ENCODE results near the gene AQP10. TPM values are rescaled to one million over a fixed set of nuclear protein-coding genes. Genes with fewer than 3 reads are reported as not detected.

AQP10 gene
- total RNA-seq, 4 donors from 2014 or later = 0.21 TPM; not detected in 3

DNA sequence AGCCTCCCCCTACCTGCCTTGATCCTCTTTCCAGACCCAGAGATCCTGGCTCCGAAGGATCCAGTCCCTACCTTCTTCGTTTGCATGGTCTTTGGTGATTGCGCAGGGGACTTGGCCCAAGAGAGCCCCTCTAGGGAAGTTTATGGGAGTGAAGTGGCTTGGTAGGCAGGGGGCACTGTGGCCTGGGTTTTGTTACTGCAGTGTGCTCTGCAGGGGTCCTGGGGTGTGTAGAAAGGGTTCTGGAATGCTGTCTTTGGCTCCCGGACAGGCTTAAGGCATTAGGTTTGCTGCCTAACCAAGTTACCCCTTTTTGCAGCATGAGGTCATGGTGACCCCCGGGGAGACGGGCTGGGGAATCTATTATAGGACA lies 8.2 kb downstream of the AQP10 start:
- TF ChIP-seq, protein P1, sequence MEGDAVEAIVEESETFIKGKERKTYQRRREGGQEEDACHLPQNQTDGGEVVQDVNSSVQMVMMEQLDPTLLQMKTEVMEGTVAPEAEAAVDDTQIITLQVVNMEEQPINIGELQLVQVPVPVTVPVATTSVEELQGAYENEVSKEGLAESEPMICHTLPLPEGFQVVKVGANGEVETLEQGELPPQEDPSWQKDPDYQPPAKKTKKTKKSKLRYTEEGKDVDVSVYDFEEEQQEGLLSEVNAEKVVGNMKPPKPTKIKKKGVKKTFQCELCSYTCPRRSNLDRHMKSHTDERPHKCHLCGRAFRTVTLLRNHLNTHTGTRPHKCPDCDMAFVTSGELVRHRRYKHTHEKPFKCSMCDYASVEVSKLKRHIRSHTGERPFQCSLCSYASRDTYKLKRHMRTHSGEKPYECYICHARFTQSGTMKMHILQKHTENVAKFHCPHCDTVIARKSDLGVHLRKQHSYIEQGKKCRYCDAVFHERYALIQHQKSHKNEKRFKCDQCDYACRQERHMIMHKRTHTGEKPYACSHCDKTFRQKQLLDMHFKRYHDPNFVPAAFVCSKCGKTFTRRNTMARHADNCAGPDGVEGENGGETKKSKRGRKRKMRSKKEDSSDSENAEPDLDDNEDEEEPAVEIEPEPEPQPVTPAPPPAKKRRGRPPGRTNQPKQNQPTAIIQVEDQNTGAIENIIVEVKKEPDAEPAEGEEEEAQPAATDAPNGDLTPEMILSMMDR (IDR thresholded peaks at IDR 0.05) = peak in 2 of 5 experiments; percentile 13 to 15
- no peak for TF ChIP-seq POLR2A (IDR thresholded peaks at IDR 0.05)
- WGBS, 2 donors = 37 to 54% methylated on average over 6 of the region's 6 CpGs
- no peak for DNase-seq (ENCODE audit: low spot score in 2 of 2)
- Histone ChIP-seq H3K4me1 (peaks cover 0 to 61% (median 32%) of the 10 kb centered on the region in 4 donors), H3K27me3 (no peaks in the 10 kb centered on the region), H3K27ac (peak overlapping the region; percentile 79 to 99 (median 89)), H3K4me3 (peak overlapping the region; percentile 39 to 65 (median 50)), H3K36me3 (peaks cover 0 to 44% (median 11%) of the 10 kb centered on the region in 3 donors), H3K9me3 (no peaks in the 10 kb centered on the region)

DNA sequence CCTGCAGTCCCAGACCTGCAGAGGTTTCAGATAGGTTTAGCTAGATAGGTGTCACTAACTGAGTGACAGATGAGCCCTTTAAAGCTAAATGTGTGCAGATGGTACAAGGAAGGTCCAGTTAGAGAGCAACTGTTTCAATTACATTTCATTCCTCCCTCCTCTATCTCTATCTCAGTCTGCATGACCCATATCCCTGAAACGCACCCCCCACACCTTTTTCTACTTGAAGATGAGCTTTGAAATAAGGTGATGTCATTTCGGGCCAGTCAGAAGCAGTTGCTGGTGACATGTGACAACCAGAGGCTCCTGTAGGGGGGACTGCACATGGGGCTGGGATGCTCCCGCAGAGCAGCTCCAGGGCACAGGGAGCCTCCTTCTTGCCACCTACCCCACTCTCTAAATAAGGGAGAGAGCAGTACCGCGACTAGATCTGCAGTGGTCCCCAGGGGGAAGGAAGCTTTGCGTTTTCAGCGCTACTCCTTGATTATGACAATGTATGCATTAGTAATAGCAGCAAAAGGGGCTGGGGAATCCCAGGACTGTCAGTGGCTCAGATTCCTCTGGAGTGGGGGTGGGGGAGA lies 8.7 kb downstream of the AQP10 start:
- Histone ChIP-seq H3K4me1 (peaks cover 0 to 61% (median 36%) of the 10 kb centered on the region in 4 donors), H3K27ac (peak overlapping the region; percentile 79 to 99 (median 89)), H3K27me3 (no peaks in the 10 kb centered on the region), H3K4me3 (peak overlapping the region in 1 of 4 donors; percentile 65), H3K9me3 (no peaks in the 10 kb centered on the region), H3K36me3 (peaks cover 0 to 47% (median 11%) of the 10 kb centered on the region in 3 donors)
- no peak for DNase-seq (ENCODE audit: low spot score in 2 of 2)
- WGBS, 2 donors = 71 to 76% methylated on average over 7 of the region's 7 CpGs
- TF ChIP-seq, protein P1 (IDR thresholded peaks at IDR 0.05) = no peak
- TF ChIP-seq EP300 (IDR thresholded peaks at IDR 0.05) (no peak), POLR2A (IDR thresholded peaks at IDR 0.05) (no peak)

DNA sequence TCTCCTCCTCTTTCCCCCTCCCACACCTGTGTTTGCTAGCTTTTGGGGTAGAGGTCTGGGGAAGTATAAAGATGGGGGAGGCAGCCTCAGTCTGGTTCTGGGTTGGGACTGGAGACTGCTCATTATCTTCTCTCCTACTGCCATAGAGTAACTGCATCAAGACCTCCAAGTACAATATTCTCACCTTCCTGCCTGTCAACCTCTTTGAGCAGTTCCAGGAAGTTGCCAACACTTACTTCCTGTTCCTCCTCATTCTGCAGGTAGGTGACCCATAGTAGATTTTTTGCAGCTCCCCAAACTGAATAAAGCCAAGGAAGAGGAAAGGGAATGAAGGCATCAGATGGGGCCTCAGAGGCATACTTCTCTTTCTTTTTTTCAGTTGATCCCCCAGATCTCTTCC lies 9.8 kb downstream of the AQP10 start:
- H3K27ac ChIP-seq = peak overlapping the region in 1 of 4 donors; percentile 99
- TF ChIP-seq, protein P1 (IDR thresholded peaks at IDR 0.05) = no peak
- TF ChIP-seq POLR2A (IDR thresholded peaks at IDR 0.05) (no peak), EP300 (IDR thresholded peaks at IDR 0.05) (no peak)
- H3K4me3 ChIP-seq = no peak overlapping the region
- H3K27me3 ChIP-seq = no peaks in the 10 kb centered on the region
- H3K36me3 ChIP-seq = peaks cover 0 to 47% (median 11%) of the 10 kb centered on the region in 3 donors
- H3K9me3 ChIP-seq = no peaks in the 10 kb centered on the region
- no peak for DNase-seq (ENCODE audit: low spot score in 2 of 2)
- peaks cover 0 to 67% (median 43%) of the 10 kb centered on the region in 4 donors for H3K4me1 ChIP-seq

DNA sequence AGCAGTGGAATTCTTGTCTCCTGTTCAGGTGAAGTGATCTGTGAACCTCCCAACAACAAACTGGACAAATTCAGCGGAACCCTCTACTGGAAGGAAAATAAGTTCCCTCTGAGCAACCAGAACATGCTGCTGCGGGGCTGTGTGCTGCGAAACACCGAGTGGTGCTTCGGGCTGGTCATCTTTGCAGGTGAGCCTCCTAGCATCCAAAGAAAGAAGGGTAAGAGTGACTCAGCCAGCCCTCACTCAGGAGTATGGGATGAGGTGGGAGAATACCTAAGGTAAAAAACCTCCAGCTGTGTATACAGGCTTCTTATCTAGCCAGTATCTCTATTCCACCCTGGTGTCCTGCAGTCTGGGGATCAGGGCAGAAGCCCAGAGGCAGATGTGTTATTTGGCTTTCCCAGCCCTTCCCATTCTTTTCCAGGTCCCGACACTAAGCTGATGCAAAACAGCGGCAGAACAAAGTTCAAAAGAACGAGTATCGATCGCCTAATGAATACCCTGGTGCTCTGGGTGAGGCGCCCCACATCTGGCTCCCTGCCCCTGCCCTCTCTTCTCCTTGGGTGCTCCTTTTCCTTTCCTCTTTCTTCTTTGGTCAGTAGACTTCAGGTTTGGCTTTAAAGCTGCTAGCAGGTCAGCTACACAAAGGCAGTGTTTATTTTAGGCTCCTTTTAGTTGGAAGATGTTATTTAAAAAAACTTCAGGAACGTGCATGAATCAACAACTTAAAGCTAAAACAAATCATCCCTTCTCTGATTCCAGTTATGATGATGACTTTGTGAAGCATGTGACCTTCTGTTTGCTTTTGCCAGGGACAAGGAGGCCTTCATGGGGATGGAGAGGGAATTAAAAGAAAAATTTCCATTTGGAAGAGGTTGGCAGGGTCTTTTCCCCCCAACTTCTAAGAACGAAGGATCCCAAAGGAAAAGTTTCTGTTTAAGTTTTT lies 13.5 kb downstream of the AQP10 start:
- no peak for DNase-seq (ENCODE audit: low spot score in 2 of 2)
- Histone ChIP-seq H3K4me3 (no peak overlapping the region), H3K36me3 (peaks cover 3 to 72% (median 11%) of the 10 kb centered on the region in 3 donors), H3K27me3 (no peaks in the 10 kb centered on the region), H3K27ac (peak overlapping the region; percentile 44 to 82 (median 72)), H3K9me3 (no peaks in the 10 kb centered on the region), H3K4me1 (peaks cover 0 to 36% (median 17%) of the 10 kb centered on the region in 4 donors)
- WGBS, 2 donors = 45 to 49% methylated on average over 13 of the region's 13 CpGs
- TF ChIP-seq, protein P1 (IDR thresholded peaks at IDR 0.05) = no peak
- no peak for TF ChIP-seq EP300 (IDR thresholded peaks at IDR 0.05)
- no peak for TF ChIP-seq POLR2A (IDR thresholded peaks at IDR 0.05)
